DOHH2 (cell line): Measurements from ENCODE around the gene CALHM3.

Source experiments
- CTCF ChIP-seq: fragments of 200-600 bp; sonication (generic); IDR thresholded peaks from one replicate; pipeline ENCODE4 v1.5.1; 2014; ENCODE audit warnings: antibody characterized with exemption, mild to moderate bottlenecking, low read depth, low read length; ENCODE audit not compliant: poor library complexity, severe bottlenecking
- EZH2phosphoT487 ChIP-seq: fragments of 200-600 bp; sonication (generic); IDR thresholded peaks from 2 replicates; pipeline ENCODE4 v1.6.1; 2017; ENCODE audit warnings: borderline replicate concordance, mild to moderate bottlenecking, antibody characterized with exemption, low read length, moderate library complexity, mixed read lengths

- no peak for TF ChIP-seq CTCF
- no peak for TF ChIP-seq EZH2phosphoT487
Observed at GRCh38 chr10:103513380-103514060, 34.5 kb upstream of the CALHM3 start.
